ENCODE data around the gene AUH. TPM values are rescaled to one million over a fixed set of nuclear protein-coding genes. Genes with fewer than 3 reads are reported as not detected.
A peak's percentile ranks its signal among the peaks of the same experiment; 100 is the strongest.

AUH gene
- total and polyA plus RNA-seq, 2 donors from 2014 or later: 31.6 to 63.5 TPM

DNA sequence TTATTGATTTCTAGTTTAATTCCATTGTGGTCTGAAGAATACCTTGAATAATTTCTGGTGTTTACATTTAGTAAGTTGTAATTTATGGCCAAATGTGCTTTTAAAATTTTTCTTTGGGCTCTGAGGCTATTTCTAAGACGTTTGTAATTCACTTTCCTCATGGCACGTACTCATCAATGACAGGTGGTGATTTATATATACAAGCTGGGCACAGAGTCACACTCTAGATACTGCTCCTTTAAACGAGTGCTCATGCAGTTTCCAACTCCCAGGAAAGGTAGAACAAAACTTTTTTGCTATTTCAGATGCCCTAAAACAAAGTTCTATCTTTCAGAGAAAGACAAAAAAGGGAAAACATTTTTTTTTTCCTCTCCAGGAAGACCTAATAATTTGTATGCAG lies 146.9 kb downstream of the AUH start:
- peaks cover 0 to 32% (median 7%) of the 10 kb centered on the region in 3 donors for H3K4me1 ChIP-seq (ENCODE audit: control insufficient read depth in 2 of 3, insufficient read depth in 2 of 3, low read depth in 1 of 3, low read length in 3 of 3)
- H3K27me3 ChIP-seq (ENCODE audit: control insufficient read depth, insufficient read depth, low read length): no peaks in the 10 kb centered on the region
- no peak overlapping the region for H3K27ac ChIP-seq (ENCODE audit: low read depth in 2 of 2, low read length in 2 of 2)
- no peak overlapping the region for H3K4me3 ChIP-seq (ENCODE audit: low read length in 3 of 3)
- no peaks in the 10 kb centered on the region for H3K9me3 ChIP-seq (ENCODE audit: control insufficient read depth in 2 of 3, insufficient read depth in 1 of 3, low read length in 3 of 3)
- no peak for DNase-seq
- no peak for FAIRE-seq
- TF ChIP-seq, protein P1, sequence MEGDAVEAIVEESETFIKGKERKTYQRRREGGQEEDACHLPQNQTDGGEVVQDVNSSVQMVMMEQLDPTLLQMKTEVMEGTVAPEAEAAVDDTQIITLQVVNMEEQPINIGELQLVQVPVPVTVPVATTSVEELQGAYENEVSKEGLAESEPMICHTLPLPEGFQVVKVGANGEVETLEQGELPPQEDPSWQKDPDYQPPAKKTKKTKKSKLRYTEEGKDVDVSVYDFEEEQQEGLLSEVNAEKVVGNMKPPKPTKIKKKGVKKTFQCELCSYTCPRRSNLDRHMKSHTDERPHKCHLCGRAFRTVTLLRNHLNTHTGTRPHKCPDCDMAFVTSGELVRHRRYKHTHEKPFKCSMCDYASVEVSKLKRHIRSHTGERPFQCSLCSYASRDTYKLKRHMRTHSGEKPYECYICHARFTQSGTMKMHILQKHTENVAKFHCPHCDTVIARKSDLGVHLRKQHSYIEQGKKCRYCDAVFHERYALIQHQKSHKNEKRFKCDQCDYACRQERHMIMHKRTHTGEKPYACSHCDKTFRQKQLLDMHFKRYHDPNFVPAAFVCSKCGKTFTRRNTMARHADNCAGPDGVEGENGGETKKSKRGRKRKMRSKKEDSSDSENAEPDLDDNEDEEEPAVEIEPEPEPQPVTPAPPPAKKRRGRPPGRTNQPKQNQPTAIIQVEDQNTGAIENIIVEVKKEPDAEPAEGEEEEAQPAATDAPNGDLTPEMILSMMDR (IDR thresholded peaks at IDR 0.05; ENCODE audit: borderline replicate concordance, extremely low read depth, insufficient read depth): no peak
- H3K9ac ChIP-seq (ENCODE audit: low read length in 3 of 3): no peak overlapping the region
- H3K36me3 ChIP-seq (ENCODE audit: control insufficient read depth in 2 of 3, insufficient read depth in 3 of 3, low read length in 3 of 3): peaks cover 0 to 4% (median 2%) of the 10 kb centered on the region in 3 donors
- intact Hi-C loops (cut with DNase I): no loop called here

DNA sequence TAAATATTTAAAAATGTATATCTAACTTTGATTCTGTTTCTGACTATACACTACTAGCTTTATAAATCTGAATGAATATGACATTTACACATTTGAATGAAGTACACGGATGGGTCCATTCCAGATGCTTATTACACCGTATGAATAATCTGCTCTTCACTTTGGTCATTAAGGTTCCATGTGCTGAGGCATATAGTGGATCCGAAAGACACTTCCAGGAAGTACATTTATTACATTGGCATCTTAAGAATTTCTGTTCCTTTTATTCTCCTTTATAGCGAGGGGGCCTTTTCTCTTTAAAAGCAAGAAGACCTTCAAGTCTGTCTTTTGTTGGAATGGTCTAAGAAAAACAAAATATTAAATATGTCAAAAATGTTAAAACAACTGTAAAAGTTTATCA lies 147.6 kb downstream of the AUH start:
- DNase-seq (no peak), FAIRE-seq (no peak)
- TF ChIP-seq, protein P1 (IDR thresholded peaks at IDR 0.05; ENCODE audit: borderline replicate concordance, extremely low read depth, insufficient read depth): no peak
- H3K27ac ChIP-seq (ENCODE audit: low read depth in 2 of 2, low read length in 2 of 2): no peak overlapping the region
- no peaks in the 10 kb centered on the region for H3K27me3 ChIP-seq (ENCODE audit: control insufficient read depth, insufficient read depth, low read length)
- no peaks in the 10 kb centered on the region for H3K9me3 ChIP-seq (ENCODE audit: control insufficient read depth in 2 of 3, insufficient read depth in 1 of 3, low read length in 3 of 3)
- peaks cover 0 to 32% (median 7%) of the 10 kb centered on the region in 3 donors for H3K4me1 ChIP-seq (ENCODE audit: control insufficient read depth in 2 of 3, insufficient read depth in 2 of 3, low read depth in 1 of 3, low read length in 3 of 3)
- H3K9ac ChIP-seq (ENCODE audit: low read length in 3 of 3): no peak overlapping the region
- H3K4me3 ChIP-seq (ENCODE audit: low read length in 3 of 3): no peak overlapping the region
- intact Hi-C loops (cut with DNase I): no loop called here
- peaks cover 0 to 4% (median 2%) of the 10 kb centered on the region in 3 donors for H3K36me3 ChIP-seq (ENCODE audit: control insufficient read depth in 2 of 3, insufficient read depth in 3 of 3, low read length in 3 of 3)

DNA sequence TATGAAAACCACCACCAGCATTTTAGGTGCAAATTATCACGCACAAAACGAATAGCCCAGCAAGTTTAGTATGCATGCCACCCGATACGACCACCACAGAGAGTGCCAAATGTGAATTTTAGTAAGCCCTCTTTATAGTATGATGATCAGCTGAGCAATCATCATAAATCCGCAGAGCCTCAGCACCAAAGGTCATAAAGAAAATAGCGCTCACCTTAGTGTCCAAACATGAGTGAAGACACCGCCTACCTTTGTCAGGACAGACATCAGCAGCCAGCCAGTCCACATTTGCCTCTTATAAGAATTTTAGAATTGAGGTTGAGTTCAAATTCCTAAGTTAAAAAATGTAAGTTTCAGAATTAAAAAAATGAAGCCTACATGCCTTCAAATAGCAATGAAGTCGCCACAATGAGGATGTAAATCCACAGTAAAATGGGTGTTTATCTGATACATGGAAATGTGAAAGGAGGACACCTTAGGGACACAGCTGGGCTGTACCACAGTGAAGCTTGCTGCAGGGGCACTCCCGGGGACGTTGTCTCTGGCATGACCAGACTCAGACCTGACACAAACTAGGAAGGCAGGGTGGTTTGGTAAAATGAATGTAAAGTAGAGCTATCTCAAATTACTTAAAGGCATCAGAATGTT lies 149.0 kb downstream of the AUH start:
- H3K27ac ChIP-seq (ENCODE audit: low read depth in 2 of 2, low read length in 2 of 2): peak overlapping the region; percentile 33 to 44
- peak overlapping the region in 1 of 3 donors; percentile 32 for H3K9ac ChIP-seq (ENCODE audit: low read length in 3 of 3)
- H3K4me3 ChIP-seq (ENCODE audit: low read length in 3 of 3): no peak overlapping the region
- no peaks in the 10 kb centered on the region for H3K9me3 ChIP-seq (ENCODE audit: control insufficient read depth in 2 of 3, insufficient read depth in 1 of 3, low read length in 3 of 3)
- FAIRE-seq (no peak), DNase-seq (no peak)
- peaks cover 0 to 40% (median 18%) of the 10 kb centered on the region in 3 donors for H3K4me1 ChIP-seq (ENCODE audit: control insufficient read depth in 2 of 3, insufficient read depth in 2 of 3, low read depth in 1 of 3, low read length in 3 of 3)
- intact Hi-C loops (cut with DNase I): no loop called here
- TF ChIP-seq, protein P1 (IDR thresholded peaks at IDR 0.05; ENCODE audit: borderline replicate concordance, extremely low read depth, insufficient read depth): no peak
- H3K36me3 ChIP-seq (ENCODE audit: control insufficient read depth in 2 of 3, insufficient read depth in 3 of 3, low read length in 3 of 3): no peaks in the 10 kb centered on the region
- H3K27me3 ChIP-seq (ENCODE audit: control insufficient read depth, insufficient read depth, low read length): no peaks in the 10 kb centered on the region

Data from kidney (tissue), 14 donors.